NB4 (cell line): ENCODE results near the gene PLTP.

Source experiments
- TF ChIP-seq, protein P1 (sequence below): IDR thresholded peaks from one replicate; pipeline ENCODE4 v1.5.1; 2012; ENCODE audit warnings: low read depth, low read length
- TF ChIP-seq, protein P2 (sequence below): IDR thresholded peaks from 2 replicates; pipeline ENCODE4 v1.6.1; 2011; ENCODE audit warnings: low read depth, low read length

DNA sequence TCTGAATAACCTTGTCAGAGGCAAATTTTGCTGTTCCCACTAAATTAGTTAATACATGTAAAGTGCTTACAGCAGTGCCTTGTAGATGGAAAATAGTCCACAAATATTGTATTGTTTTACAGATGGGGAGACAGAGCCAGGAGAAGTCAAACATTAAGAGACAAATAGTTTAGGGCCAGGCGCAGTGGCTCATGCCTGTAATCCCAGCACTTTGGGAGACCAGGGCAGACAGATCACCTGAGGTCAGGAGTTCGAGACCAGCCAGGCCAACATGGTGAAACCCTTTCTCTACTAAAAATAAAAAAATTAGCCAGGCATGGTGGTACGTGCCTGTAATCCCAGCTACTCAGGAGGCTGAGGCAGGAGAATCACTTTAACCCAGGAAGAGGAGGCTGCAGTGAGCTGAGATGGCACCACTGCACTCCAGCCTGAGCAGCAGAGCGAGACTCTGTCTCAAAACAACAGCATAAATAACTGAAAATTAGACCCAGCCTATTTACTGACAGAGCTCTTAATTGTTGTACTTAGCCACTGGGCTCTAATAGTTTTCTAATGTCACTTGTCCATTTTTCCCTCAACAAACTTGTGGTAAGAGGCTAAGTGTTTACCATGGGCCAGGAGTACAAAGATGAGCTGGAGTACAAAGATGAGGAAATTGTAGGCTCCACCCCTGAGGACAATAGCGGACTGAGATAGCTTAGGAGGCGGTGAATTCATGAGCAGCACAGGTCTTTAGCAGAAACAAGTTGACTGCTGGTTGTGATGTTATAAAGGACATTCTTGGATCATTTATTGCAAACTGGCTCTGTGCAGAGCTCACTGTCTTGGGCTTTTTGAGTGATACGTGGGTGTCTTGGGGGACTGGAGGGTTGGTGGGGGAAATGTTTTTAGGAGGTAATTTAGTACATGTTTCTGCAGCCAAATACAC lies 48.1 kb downstream of the PLTP start:
- TF ChIP-seq, protein P1, sequence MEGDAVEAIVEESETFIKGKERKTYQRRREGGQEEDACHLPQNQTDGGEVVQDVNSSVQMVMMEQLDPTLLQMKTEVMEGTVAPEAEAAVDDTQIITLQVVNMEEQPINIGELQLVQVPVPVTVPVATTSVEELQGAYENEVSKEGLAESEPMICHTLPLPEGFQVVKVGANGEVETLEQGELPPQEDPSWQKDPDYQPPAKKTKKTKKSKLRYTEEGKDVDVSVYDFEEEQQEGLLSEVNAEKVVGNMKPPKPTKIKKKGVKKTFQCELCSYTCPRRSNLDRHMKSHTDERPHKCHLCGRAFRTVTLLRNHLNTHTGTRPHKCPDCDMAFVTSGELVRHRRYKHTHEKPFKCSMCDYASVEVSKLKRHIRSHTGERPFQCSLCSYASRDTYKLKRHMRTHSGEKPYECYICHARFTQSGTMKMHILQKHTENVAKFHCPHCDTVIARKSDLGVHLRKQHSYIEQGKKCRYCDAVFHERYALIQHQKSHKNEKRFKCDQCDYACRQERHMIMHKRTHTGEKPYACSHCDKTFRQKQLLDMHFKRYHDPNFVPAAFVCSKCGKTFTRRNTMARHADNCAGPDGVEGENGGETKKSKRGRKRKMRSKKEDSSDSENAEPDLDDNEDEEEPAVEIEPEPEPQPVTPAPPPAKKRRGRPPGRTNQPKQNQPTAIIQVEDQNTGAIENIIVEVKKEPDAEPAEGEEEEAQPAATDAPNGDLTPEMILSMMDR: no peak
- TF ChIP-seq, protein P2, sequence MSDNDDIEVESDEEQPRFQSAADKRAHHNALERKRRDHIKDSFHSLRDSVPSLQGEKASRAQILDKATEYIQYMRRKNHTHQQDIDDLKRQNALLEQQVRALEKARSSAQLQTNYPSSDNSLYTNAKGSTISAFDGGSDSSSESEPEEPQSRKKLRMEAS: no peak
